ENCODE results near the gene SUPT5H. TPM values are rescaled to one million over a fixed set of nuclear protein-coding genes. Genes with fewer than 3 reads are reported as not detected.

The SUPT5H gene
- total RNA-seq, 1 experiment from 2014 or later = 79.0 TPM

DNA sequence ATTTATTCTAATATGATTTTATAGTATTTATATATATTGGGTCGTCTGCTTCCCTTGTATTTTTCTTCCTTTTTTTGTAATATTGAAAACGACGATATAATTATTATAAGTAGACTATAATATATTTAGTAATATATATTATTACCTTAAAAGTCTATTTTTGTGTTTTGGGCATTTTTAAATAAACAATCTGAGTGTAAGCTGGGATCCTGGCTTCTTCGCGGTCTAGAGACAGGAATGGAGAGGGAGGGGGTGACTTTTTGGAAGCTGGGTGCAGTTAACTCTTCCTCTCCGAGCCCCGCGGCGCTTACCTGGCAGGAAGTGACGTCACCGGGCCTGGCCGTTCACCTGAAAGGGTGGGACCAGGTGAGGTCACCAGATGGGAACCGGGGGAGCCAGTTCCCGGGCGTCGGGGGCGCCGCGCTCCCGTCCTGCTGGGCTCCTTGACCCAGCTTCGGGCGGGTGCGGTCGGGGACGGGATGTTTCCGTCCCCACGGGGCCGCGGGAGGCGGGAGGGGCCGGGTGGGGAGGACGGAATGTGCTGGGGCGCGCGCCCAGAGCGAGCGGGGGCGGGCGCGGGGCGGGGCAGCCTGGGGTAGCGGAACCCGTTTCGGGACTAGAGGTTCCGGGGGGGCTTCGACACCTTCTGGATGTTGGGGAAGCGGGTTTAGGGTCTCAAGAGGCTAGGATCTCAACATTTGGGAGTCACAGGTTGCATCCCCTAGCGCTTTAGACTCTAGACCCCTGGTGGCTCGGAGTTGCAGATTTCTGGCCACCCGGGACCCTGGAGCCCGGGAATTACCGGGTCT lies 36.0 kb upstream of the SUPT5H start:
- DNase-seq (ENCODE audit: low read depth) = peak; percentile 74

DNA sequence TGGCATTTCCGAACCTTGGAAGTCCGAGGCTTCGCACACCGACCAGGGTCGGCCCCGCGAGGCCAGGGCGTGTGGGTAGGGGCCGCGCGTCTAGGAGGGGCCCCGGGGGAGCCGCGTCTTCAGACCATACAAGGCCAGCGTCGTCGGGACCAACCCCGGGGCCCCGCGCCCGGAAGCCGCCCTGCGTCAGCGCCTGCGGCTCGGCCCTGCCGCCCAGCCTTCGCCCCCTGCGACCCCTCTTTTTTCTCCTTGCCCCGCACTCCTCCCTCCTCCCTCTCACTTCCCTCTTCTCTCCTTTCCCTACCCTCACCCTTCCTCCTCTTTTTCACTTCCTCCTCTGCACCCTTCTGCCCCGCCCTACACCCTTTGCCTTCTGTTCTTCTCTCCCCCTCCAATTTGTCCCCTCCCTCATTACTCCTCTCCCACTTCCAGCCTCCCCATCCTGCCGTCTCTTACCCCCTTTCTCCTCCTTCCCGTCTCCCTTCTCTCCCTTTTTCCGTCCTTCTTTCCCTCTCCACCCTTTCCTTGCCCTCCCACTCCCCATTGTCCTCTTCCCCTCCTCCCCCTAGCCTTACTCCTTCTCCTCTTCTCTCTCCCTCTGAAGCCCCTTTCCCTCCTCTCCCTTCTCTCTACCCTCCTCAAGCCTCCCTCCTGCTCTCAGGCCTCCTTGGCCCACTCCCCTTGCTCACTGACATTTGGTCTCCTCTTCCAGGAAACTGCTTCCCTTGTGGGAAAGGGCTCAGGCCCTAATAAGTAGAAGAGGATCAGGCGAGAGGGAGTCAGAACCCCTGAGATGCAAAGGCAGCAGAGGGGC lies 35.2 kb upstream of the SUPT5H start:
- peak; percentile 60 for DNase-seq (ENCODE audit: low read depth)

DNA sequence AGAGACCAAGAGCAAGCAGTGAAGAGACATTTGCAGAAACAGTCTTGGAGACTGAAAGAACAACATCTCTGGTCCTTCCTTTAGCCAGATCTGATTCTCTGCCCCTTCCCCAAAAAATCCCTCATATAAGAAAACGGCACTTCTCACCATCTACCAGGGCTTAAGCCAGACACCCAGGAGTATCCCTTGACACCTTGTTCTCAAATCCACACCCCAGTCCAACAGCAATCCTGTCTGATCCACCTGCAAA lies 34.6 kb upstream of the SUPT5H start:
- DNase-seq (ENCODE audit: low read depth) = no peak

DNA sequence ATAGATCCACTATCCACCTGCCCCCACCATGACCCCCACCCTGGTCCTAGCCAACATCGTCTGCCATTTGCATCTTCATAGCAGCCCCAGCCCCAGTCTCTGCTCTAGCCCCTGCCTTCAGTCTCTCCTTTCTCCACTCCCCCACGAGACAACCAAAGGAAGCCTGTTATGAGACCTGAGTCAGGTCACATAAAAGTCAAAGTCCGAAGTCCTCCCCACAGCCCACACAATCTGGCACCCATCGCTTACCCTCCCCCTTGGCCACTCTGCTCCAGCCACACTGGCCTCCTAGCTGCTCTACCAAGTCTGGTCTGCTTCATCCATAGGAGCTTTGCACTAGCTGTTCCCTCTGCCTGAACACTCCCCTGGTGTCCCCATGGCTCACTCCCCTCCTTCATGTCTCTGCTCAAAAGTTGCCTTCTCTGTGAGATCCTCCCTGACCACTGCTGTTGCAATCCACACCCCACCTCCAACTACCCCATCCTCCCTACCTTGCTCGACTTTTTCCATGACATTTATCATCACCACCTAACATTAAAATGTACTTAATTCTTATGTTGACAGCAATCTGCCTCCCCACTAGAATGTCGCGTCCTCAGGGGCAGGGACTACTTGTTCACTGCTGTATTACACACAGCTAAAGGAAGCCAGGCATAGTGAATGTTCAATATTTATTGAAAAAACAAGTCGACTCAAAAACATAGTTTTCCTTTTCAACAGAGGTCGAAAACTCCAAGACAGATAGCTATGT lies 34.1 kb upstream of the SUPT5H start:
- DNase-seq (ENCODE audit: low read depth) = no peak

DNA sequence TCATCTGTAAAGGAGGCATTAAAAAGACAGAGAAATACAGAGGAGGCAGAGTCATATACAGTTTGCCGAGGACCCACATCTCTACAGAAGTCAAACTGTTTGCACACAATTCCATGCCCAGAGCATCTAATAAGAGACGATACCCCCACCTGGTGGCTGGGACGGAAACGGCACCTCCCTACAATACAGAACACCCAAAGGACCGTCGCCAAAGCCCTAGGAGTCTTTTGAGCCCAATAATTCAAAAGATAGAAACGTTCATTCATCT lies 33.6 kb upstream of the SUPT5H start:
- peak; percentile 93 for DNase-seq (ENCODE audit: low read depth)

DNA sequence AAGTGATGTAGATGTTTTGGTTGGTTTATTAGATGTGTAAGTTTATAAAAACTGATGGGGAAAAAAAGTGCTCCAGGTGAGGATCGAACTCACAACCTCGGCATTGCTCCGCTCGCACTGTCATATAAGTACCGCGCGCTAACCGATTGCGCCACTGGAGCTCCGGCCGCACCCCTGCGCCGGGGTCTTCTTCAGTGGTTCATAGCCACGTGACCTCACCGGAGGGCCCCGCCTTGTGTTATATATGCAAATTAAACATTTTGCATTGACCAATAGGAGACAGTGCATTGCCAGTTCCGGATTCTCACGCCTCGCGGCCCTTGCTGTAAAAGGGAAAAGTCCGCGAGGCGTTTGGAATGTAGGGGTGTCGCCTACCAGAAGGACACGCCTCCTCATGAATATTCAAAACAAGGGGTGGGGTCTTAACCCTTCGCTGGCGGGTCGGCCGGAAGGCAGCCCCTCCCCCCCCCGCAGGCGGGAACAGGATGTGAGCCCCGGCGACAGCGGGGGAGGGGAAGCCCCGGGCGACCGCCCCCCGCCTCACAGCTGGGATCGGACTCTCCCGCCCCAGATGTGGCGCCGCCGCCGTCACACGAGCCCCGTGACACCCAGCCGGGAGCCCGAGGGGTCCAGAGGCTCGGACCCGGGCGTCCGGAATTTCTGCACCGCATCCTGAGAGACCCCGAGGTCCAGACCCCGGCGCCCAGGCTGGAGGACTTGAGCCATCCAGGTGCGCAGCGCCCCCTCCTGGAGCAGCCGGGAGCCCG lies 33.1 kb upstream of the SUPT5H start, which contains the start of gene PLEKHG2:
PLEKHG2 (plus strand) TSS at position 570 of the 767 bp plus-strand sequence. CDS start 1,418 bp downstream, outside the sequence.
- DNase-seq (ENCODE audit: low read depth) = peak; percentile 100

DNA sequence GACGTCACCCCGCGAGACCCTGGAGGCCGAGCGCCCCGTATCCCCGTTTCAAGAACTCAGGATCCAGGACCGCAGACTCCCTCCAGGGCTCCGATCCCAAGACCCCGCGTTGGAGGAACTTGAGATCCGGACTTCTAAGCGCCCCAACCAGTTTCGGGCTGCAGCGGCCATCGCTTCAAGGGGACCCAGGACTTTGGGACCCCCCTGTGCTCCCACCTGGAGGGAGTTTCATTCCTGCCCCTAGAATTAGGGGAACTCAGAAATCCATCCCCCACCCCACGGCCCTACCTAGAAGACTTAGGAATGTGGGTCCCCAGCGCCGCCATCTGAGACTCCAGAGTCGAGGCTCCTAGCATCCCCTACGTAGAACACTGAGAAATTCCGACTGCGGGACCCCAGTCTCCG lies 32.5 kb upstream of the SUPT5H start:
- DNase-seq (ENCODE audit: low read depth) = no peak

DNA sequence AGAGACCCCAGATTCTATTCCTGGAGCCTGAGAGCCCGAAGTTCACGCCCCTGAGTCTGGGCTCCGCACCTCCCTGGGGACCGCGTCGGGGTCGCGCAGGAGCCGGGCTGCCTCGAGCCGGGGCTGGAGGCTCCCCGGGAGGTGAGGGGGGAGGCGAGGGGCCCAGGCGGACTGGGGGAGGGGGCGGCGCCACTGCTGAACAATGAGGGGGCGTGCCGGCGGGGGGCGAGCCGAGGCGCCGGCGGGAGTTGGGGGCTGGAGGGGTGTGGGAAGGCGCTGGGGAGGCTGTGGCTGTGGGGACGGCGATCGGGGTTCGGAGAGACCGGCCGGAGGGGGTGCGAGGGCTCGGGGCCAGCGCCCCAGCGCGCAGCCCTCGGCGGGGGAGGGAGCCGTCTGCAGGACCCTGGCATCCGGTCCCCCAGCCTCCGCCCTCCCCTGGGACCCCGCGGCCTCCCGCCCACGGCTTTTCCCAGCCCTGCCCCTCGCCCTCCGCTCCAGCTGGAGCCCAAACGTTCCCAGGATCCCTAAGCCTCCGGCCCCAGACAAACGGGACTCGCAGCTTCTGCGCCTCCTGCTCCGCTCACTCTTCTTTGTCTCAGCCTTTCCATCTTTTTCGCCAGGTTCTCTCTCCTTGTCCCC lies 32.0 kb upstream of the SUPT5H start:
- DNase-seq (ENCODE audit: low read depth) = peak; percentile 66

DNA sequence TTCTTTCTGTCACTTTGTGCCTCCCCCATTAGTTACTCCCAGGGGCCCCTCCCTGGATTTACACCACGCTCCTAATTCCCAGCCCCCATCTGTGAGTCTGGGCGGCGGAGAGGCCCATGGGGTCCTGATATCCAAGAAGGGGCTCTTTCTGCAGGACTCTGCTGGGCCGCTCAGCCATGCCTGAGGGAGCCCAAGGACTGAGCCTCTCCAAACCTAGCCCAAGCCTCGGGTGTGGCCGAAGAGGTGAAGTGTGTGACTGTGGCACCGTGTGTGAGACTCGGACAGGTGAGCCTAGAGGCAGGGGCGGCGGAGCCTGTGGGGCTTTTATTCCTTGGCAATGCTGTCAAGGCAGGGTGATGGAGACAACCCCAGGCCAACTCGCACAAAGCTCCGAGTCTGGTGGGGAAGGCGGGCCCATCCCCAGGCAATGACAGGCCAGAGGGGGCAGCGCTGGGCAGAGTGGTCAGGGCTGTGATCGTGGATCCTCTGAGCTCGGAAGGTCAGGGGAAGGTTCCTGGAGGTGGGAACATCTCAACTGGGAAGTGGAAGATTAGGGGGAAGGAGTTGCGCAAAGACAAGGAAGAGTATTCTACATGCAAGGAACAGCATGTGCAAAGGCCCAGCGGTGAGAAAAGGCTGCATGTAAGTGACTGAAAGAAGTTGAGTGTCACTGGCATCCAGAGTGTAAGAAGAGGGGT lies 31.3 kb upstream of the SUPT5H start:
- no peak for DNase-seq (ENCODE audit: low read depth)

DNA sequence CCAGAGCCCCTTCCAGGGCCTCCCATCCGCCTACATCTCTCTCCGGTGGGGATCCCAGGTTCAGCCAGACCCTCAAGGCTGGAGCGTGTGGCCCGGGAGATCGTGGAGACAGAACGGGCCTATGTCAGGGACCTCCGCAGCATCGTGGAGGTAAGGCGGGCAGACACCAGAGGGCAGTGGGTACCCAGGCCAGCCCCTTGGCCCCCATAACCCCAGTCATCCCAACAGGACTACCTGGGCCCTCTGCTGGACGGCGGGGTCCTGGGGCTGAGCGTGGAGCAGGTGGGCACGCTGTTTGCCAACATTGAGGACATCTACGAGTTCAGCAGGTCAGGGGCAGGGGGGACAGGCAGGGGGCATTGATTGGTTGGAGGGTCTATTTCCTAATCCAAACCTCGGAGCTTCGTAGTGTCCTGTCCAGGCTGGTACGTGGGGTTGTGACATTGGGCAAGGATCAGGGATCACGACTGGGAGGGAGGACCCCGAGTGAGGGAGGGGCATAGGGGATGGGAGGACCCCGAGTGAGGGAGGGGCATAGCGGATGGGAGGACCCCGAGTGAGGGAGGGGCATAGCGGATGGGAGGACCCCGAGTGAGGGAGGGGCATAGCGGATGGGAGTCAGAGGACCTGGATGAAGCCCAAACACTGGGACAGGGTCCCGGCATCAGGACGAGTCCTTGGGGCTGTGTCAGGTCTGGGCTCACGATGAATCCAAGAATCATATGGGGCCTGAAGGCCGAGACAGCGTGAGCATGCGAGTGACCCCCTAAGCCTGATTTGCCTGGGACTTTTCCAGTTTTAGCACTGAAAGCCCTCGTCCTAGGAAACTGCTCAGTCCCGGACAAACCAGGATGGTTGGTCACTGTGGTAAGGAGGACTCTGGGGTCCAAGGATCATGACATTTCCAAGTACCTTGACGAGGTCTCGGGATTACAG lies 30.0 kb upstream of the SUPT5H start:
- DNase-seq (ENCODE audit: low read depth) = no peak

DNA sequence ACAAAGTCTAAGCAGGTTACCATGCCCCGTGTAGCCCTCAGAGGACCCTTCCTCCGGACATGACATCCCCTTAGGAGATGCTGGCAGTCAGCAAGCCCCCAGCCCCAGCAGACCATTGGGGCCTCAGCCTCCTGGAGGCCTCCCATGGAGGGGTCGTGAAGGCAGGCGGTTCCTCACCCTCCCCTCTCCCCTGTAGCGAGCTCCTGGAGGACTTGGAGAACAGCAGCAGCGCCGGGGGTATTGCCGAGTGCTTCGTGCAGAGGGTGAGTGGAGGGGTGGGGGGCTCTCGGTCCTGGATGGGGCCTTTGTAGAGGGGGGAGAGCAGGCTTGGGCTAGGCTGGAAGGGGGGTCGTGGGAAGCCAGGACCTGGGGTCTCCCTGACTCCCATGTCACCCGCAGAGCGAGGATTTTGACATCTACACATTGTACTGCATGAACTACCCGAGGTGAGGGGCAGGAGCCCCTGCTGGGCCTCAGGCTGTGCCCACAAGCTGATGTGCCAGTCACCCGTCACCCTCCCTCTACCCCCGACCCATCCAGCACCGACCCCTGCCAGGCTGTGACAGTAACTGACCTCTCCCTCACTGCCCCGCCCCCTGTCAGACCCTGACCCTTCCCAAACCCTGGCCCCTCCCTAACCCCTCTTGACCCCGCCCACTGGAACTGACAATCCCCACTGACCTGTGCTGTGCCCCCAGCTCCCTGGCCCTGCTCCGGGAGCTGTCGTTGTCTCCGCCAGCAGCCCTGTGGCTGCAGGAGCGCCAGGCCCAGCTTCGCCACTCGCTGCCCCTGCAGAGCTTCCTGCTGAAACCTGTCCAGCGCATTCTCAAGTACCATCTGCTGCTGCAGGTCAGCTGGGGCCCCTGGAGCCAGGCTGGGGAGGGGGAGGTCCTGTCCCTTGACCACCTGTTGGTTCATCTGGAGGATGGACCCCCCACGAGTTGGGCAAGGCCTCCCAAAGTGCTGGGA lies 28.9 kb upstream of the SUPT5H start:
- DNase-seq (ENCODE audit: low read depth) = no peak

DNA sequence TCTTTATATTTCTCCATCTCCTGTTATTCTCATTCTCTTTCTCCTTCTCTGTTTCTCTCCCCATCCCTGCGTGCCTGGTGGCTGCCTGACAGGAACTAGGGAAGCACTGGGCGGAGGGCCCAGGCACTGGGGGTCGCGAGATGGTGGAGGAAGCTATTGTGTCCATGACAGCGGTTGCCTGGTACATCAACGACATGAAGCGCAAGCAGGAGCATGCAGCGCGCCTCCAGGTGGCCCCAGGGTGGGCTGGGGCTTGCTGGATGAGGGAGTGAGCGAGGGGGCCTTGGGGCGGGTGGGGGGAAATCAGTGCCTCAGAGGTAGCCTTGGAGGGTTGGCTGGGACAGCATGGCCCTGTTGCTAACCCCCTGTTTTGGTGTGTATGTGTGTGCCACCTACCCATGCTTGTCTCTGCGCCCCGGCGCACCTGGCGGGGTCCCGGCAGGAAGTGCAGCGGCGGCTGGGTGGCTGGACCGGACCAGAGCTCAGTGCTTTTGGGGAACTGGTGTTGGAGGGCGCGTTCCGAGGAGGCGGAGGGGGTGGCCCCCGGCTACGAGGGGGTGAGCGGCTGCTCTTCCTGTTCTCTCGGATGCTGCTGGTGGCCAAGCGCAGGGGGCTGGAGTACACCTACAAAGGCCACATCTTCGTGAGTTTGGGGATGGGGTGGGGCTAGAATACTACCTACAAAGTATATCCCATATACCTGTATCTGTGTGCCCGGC lies 27.8 kb upstream of the SUPT5H start:
- no peak for DNase-seq (ENCODE audit: low read depth)

DNA sequence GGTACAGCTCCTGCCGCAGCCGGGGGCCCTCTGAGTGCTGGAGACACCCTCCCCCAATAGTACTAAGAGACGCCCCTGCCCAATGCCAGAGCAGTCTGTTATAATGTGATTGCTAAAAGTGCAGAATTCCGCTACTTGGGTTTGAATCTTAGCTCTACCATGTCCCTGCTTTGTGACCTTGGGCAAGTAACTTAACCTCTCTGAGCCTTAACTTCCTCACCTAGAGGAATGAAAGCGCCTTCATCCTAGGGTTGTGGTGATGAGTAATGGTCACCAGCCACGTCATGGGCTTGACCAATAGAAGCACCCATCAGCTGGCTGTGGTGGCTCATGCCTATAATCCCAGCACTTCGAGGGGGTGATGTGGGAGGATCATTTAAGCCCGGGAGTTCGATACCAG lies 26.4 kb upstream of the SUPT5H start:
- no peak for DNase-seq (ENCODE audit: low read depth)

DNA sequence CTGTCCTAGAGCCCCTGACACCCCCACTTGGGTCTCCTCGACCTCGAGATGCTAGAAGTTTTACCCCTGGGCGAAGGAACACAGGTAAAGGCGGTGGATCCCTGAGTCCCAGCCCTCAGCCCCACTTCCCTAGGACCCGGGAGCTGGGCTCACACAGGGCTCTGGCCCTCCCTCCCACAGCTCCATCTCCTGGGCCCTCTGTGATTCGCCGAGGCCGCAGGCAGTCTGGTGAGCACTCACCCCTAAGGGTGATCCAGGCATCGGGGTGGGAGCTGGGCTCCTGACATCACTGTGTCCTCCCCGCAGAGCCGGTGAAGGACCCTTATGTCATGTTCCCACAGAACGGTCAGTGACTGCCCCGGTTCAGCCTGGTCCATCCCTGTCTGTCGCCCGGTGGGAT lies 24.6 kb upstream of the SUPT5H start:
- DNase-seq (ENCODE audit: low read depth) = no peak

DNA sequence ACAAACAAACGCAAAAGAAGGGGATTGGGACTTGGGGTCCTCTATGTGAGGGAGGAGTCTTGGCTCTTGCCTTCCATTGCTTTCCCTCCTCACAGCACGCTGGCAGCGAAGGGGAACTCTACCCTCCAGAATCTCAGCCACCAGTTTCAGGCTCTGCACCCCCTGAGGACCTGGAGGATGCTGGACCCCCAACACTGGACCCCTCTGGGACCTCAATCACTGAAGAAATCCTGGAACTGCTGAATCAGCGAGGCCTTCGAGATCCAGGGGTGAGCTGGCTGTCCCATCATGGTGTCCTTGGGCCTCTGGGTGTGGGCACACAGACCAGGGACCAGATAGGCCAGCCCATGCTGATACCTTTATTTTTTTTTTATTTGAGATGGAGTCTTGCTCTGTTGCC lies 23.4 kb upstream of the SUPT5H start:
- no peak for DNase-seq (ENCODE audit: low read depth)

DNA sequence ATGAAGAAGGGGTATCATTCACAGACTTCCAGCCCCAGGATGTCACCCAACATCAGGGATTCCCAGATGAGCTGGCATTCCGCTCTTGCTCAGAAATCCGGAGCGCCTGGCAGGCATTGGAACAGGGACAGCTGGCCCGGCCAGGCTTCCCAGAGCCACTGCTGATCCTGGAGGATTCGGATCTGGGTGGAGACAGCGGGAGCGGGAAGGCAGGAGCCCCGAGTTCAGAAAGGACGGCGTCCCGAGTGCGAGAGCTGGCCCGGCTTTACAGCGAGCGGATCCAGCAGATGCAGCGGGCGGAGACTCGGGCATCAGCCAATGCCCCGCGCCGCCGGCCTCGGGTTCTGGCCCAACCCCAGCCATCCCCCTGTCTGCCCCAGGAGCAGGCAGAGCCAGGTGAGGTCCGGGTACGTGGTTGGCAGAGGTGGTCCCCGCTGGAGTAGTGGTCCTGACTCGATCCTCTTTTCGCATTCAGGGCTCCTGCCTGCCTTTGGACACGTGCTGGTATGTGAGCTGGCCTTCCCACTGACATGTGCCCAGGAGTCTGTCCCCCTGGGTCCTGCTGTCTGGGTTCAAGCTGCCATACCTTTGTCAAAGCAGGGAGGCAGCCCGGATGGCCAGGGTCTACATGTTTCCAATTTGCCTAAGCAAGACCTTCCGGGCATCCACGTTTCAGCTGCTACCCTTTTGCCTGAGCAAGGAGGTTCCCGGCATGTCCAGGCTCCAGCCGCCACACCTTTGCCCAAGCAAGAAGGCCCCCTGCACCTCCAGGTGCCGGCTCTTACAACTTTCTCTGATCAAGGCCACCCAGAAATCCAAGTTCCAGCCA lies 21.9 kb upstream of the SUPT5H start:
- DNase-seq (ENCODE audit: low read depth) = no peak

DNA sequence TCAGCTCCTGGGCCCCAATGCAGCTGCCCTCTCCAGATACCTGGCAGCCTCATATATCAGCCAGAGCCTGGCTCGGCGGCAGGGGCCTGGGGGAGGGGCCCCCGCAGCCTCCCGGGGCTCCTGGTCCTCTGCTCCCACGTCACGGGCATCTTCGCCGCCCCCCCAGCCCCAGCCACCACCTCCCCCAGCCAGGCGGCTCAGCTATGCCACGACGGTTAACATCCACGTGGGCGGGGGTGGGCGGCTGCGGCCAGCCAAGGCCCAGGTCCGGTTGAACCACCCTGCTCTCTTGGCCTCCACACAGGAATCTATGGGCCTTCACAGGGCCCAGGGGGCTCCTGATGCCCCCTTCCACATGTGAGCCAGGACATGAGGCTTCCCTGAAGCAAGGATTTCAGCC lies 20.4 kb upstream of the SUPT5H start:
- DNase-seq (ENCODE audit: low read depth) = no peak

Measured in LHCN-M2 (cell line).